HL-60 (cell line): ENCODE results near the gene FAIM.
"Not testable (repeated sequence)": the region's sequence is repeated elsewhere in the genome, so short reads cannot be mapped to it uniquely, and the experiment has no call there.

Experiments used
- DNase-seq, 2 experiments: peaks; one replicate each; pipeline ENCODE4 v3.0.0-alpha.2; 2010 to 2020; ENCODE audit warnings: low read depth in 1 of 2, low spot score in 1 of 2
- H3K27ac ChIP-seq: fragments of 250-450 bp; sonication (Bioruptor Pico); replicated peaks from 2 replicates; pipeline ENCODE4 v1.5.1; 2020; ENCODE audit warnings: mild to moderate bottlenecking, moderate library complexity
- H3K27me3 ChIP-seq: fragments of 250-450 bp; sonication (Bioruptor Pico); 2 replicates; pipeline ENCODE4 v1.5.1; 2021; ENCODE audit warnings: mild to moderate bottlenecking, moderate library complexity; ENCODE audit not compliant: insufficient read depth, poor library complexity, severe bottlenecking
- H3K4me3 ChIP-seq: replicated peaks from 2 replicates; pipeline ENCODE4 v1.5.1; 2011; ENCODE audit warnings: mild to moderate bottlenecking, control low read depth, low read length; ENCODE audit not compliant: insufficient read depth
- CTCF ChIP-seq: IDR thresholded peaks from one replicate; pipeline ENCODE4 v1.5.1; 2011; ENCODE audit warnings: low read length, control low read depth, inconsistent platforms; ENCODE audit not compliant: insufficient read depth
- GABPA ChIP-seq: IDR thresholded peaks from 2 replicates; pipeline ENCODE4 v1.6.1; 2012; ENCODE audit warnings: low read depth
- POLR2AphosphoS5 ChIP-seq: IDR thresholded peaks from 2 replicates; pipeline ENCODE4 v1.6.1; 2012; ENCODE audit warnings: low read depth
- REST ChIP-seq: IDR thresholded peaks from 2 replicates; pipeline ENCODE4 v1.6.1; 2012; ENCODE audit warnings: low read depth; ENCODE audit not compliant: insufficient replicate concordance
- SPI1 ChIP-seq: IDR thresholded peaks from 2 replicates; pipeline ENCODE4 v1.6.1; 2012; ENCODE audit warnings: low read depth, mild to moderate bottlenecking, borderline replicate concordance

FAIM gene

GRCh38 chr3:138604106-138604595, 4.4 kb upstream of the FAIM start:
- DNase-seq, H3K4me3 ChIP-seq, H3K27ac ChIP-seq, H3K27me3 ChIP-seq: not testable (repeated sequence)

- TF ChIP-seq POLR2AphosphoS5 (no peak), CTCF (no peak), SPI1 (no peak), REST (no peak)
- Histone ChIP-seq H3K4me3 (no peak overlapping the region), H3K27me3 (no peaks in the 10 kb centered on the region), H3K27ac (no peak overlapping the region)
- DNase-seq: no peak
Observed at GRCh38 chr3:138609898-138610266, 1.3 kb downstream of the FAIM start.

GRCh38 chr3:138615462-138615861, 6.9 kb downstream of the FAIM start:
- Histone ChIP-seq H3K27ac (no peak overlapping the region), H3K27me3 (peaks cover 2% of the 10 kb centered on the region), H3K4me3 (no peak overlapping the region)
- TF ChIP-seq SPI1 (no peak), POLR2AphosphoS5 (no peak), GABPA (no peak), CTCF (no peak), REST (no peak)
- no peak for DNase-seq

DNA sequence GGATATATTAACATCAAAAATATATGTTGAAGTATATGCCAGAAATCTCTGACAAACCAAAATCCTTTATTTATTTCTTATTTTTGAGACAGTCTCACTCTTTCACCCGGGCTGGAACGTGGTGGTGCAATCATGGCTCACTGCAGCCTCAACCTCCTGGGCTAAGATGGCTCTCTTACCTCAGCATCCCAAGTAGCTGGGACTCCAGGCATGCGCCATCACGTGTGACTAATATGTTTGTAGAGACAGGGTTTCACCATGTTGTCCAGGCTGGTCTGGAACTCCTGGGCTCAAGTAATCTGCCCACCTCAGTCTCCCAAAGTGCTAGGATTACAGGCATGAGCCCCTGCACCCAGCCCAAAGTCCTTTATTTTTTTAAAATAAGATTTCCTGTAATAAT, 11.9 kb downstream of the FAIM start:
- TF ChIP-seq GABPA (no peak), POLR2AphosphoS5 (no peak), SPI1 (no peak), CTCF (no peak), REST (no peak)
- no peak for DNase-seq
- Histone ChIP-seq H3K27me3 (peaks cover 4% of the 10 kb centered on the region), H3K27ac (no peak overlapping the region), H3K4me3 (no peak overlapping the region)
